Trophoblast cell (in vitro differentiated cells and primary cell): ENCODE data around the gene MIB1.
A peak's percentile ranks its signal among the peaks of the same experiment; 100 is the strongest.

ENCODE experiments used
- DNase-seq, 2 donors: peaks; one replicate each; pipeline ENCODE4 v3.0.0-alpha.2; 2016
- H2AFZ ChIP-seq: 2 replicates; pipeline ENCODE4 v1.6.1; 2013; ENCODE audit warnings: low read length, moderate library complexity, mild to moderate bottlenecking; ENCODE audit not compliant: insufficient read depth, poor library complexity
- H2AK5ac ChIP-seq: 2 replicates; pipeline ENCODE4 v1.6.1; 2013; ENCODE audit warnings: mild to moderate bottlenecking, low read length
- H2BK120ac ChIP-seq: 2 replicates; pipeline ENCODE4 v1.6.1; 2013; ENCODE audit warnings: low read length, mild to moderate bottlenecking, moderate library complexity; ENCODE audit not compliant: insufficient read depth, poor library complexity
- H2BK12ac ChIP-seq: 2 replicates; pipeline ENCODE4 v1.6.1; 2013; ENCODE audit warnings: mild to moderate bottlenecking, low read length, moderate library complexity
- H2BK5ac ChIP-seq: 2 replicates; pipeline ENCODE4 v1.6.1; 2013; ENCODE audit warnings: low read length, low read depth, moderate library complexity, mild to moderate bottlenecking; ENCODE audit not compliant: poor library complexity
- H3K14ac ChIP-seq: 2 replicates; pipeline ENCODE4 v1.6.1; 2013; ENCODE audit warnings: mild to moderate bottlenecking, low read length
- H3K18ac ChIP-seq: 2 replicates; pipeline ENCODE4 v1.6.1; 2013; ENCODE audit warnings: mild to moderate bottlenecking, low read length
- H3K23ac ChIP-seq: 2 replicates; pipeline ENCODE4 v1.6.1; 2013; ENCODE audit warnings: low read length
- H3K27ac ChIP-seq: 2 replicates; pipeline ENCODE4 v1.5.1; 2013; ENCODE audit warnings: low read depth, mild to moderate bottlenecking, inconsistent platforms, low read length, moderate library complexity
- H3K27me3 ChIP-seq: 2 replicates; pipeline ENCODE4 v1.6.1; 2013; ENCODE audit warnings: inconsistent platforms, mild to moderate bottlenecking, low read length, moderate library complexity; ENCODE audit not compliant: insufficient read depth
- H3K36me3 ChIP-seq, 2 experiments: 1 replicate in 1 of 2; 2 replicates in 1 of 2; pipeline ENCODE4 v1.6.1; 2013; ENCODE audit warnings: low read length in 2 of 2, mild to moderate bottlenecking in 2 of 2, moderate library complexity in 1 of 2; ENCODE audit not compliant: insufficient read depth in 2 of 2, control insufficient read depth in 1 of 2
- H3K4ac ChIP-seq: 2 replicates; pipeline ENCODE4 v1.6.1; 2013; ENCODE audit warnings: low read depth, mild to moderate bottlenecking, low read length, moderate library complexity
- H3K4me1 ChIP-seq, 2 experiments: 1 replicate in 1 of 2; 2 replicates in 1 of 2; pipeline ENCODE4 v1.6.1; 2013; ENCODE audit warnings: low read length in 2 of 2, mild to moderate bottlenecking in 2 of 2, moderate library complexity in 1 of 2; ENCODE audit not compliant: insufficient read depth in 2 of 2, control insufficient read depth in 1 of 2
- H3K4me2 ChIP-seq: 2 replicates; pipeline ENCODE4 v1.6.1; 2013; ENCODE audit warnings: inconsistent platforms, mild to moderate bottlenecking, low read length, moderate library complexity
- H3K4me3 ChIP-seq: 2 replicates; pipeline ENCODE4 v1.5.1; 2013; ENCODE audit warnings: mild to moderate bottlenecking, low read depth, low read length, inconsistent platforms
- H3K79me1 ChIP-seq: one replicate; pipeline ENCODE4 v1.6.1; 2013; ENCODE audit warnings: low read length
- H3K79me2 ChIP-seq: 2 replicates; pipeline ENCODE4 v1.6.1; 2013; ENCODE audit warnings: low read length, mild to moderate bottlenecking; ENCODE audit not compliant: control insufficient read depth, insufficient read depth, poor library complexity
- H3K9ac ChIP-seq: 2 replicates; pipeline ENCODE4 v1.6.1; 2013; ENCODE audit warnings: mild to moderate bottlenecking, low read length
- H3K9me3 ChIP-seq: 2 replicates; pipeline ENCODE4 v1.6.1; 2013; ENCODE audit warnings: low read depth, mild to moderate bottlenecking, control low read depth, inconsistent platforms, low read length; ENCODE audit not compliant: insufficient read depth
- H4K12ac ChIP-seq: 2 replicates; pipeline ENCODE4 v1.6.1; 2013; ENCODE audit warnings: low read depth, mild to moderate bottlenecking, low read length, moderate library complexity
- H4K8ac ChIP-seq: 2 replicates; pipeline ENCODE4 v1.6.1; 2013; ENCODE audit warnings: low read depth, mild to moderate bottlenecking, low read length, moderate library complexity
- H4K91ac ChIP-seq: one replicate; pipeline ENCODE4 v1.6.1; 2013; ENCODE audit warnings: low read depth, mild to moderate bottlenecking, low read length, moderate library complexity
- WGBS: extraction: QIAGEN DNeasy Blood & Tissue Kit; methylation state at CpG from one replicate; pipeline ENCODE4 v1.1.7; 2013; ENCODE audit warnings: missing lambda C conversion rate; ENCODE audit not compliant: insufficient read length, insufficient coverage; ENCODE audit errors: extremely low coverage; 5-methylcytosine and 5-hydroxymethylcytosine counted together

Gene MIB1

DNA sequence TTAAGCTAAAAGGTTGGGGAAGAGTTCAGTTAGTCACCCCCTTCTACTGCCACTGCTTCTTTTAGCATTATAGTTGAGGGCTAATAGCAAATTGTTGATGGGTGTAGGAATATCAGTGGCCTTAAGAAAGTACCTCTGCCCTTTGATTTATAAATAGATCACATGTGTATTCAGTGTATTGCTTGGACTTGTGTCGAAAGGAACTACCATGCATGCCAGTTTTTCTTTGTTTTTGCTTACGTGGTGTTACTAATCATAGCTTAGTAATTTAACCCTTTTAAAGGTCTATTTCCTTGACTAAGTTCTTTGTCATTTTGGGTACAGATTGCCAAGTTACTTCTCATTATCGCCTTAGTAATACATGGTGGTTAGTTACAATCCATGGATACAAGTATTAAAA is 85.6 kb downstream of the MIB1 start:
- no peaks in the 10 kb centered on the region for H3K9me3 ChIP-seq
- DNase-seq, result no peak
- no peak overlapping the region for H3K9ac ChIP-seq

DNA sequence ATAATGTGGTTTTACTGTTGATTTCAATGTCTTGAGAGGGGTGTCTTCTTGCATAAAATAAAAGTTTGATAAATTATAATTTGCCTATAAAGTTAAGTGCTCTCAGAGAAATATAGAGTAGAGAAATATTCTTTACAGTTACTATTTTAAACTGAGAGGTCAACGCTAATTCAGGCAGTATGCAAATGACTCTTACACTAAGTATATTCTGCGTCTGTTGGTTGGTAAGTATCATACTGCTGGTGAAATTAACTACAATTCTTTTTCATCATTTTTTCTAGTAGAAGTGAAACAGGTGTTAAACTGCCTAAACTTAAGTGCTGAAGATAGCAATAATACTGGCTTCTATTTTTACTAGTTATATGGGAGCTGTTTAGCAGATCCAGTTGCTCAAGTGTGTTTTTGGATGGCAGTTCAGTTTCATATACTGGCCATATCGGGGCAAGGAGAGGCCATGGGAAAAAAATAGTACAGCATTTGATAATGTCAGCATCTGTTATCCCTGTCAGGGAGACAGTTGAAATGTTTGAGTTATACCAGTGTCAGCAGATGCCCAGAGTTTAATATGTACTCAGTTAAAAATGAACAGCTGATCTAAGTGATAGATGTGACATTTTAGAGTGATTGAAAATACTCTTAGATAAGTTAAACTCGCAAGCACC is 86.2 kb downstream of the MIB1 start:
- Histone ChIP-seq H4K91ac (no peak overlapping the region), H2AK5ac (no peak overlapping the region), H2BK12ac (no peak overlapping the region), H2BK5ac (no peak overlapping the region), H3K9me3 (no peaks in the 10 kb centered on the region), H3K79me2 (no peaks in the 10 kb centered on the region), H3K27ac (no peak overlapping the region), H3K14ac (no peak overlapping the region), H4K8ac (no peak overlapping the region), H3K4me2 (no peak overlapping the region), H2BK120ac (no peak overlapping the region), H3K18ac (no peak overlapping the region), H3K27me3 (no peaks in the 10 kb centered on the region), H3K23ac (no peak overlapping the region), H2AFZ (no peak overlapping the region), H3K4me1 (peaks cover 0 to 2% of the 10 kb centered on the region in 2 experiments), H3K9ac (no peak overlapping the region), H3K4ac (no peak overlapping the region), H3K4me3 (no peak overlapping the region), H4K12ac (no peak overlapping the region), H3K36me3 (no peaks in the 10 kb centered on the region), H3K79me1 (no peaks in the 10 kb centered on the region)
- WGBS, result no CpG with 5 or more reads among the region's 4 CpGs
- DNase-seq, result no peak

More for the DNA sequence above, 85.6 kb downstream of the MIB1 start:
- Histone ChIP-seq H4K91ac (no peak overlapping the region), H4K12ac (no peak overlapping the region), H2AFZ (no peak overlapping the region), H3K79me1 (no peaks in the 10 kb centered on the region), H2BK5ac (no peak overlapping the region), H3K79me2 (no peaks in the 10 kb centered on the region), H2AK5ac (no peak overlapping the region), H3K4ac (no peak overlapping the region), H3K27ac (no peak overlapping the region), H3K14ac (no peak overlapping the region), H3K4me1 (no peaks in the 10 kb centered on the region), H3K36me3 (no peaks in the 10 kb centered on the region), H3K18ac (no peak overlapping the region), H2BK12ac (no peak overlapping the region), H3K23ac (no peak overlapping the region), H3K4me2 (no peak overlapping the region), H3K27me3 (no peaks in the 10 kb centered on the region), H2BK120ac (no peak overlapping the region), H4K8ac (no peak overlapping the region), H3K4me3 (no peak overlapping the region)
- no CpG with 5 or more reads among the region's 3 CpGs for WGBS

- no peak overlapping the region for H3K18ac ChIP-seq
- no peak overlapping the region for H3K14ac ChIP-seq
- H3K23ac ChIP-seq, result no peak overlapping the region
- H3K4ac ChIP-seq, result no peak overlapping the region
- peaks cover 0 to 2% of the 10 kb centered on the region in 2 experiments for H3K4me1 ChIP-seq
- no peak overlapping the region for H2BK5ac ChIP-seq
- no peak overlapping the region for H4K91ac ChIP-seq
- no peak overlapping the region for H3K9ac ChIP-seq
- H3K4me3 ChIP-seq, result no peak overlapping the region
- no peak overlapping the region for H3K27ac ChIP-seq
- no peaks in the 10 kb centered on the region for H3K79me2 ChIP-seq
- H4K8ac ChIP-seq, result no peak overlapping the region
- no peak overlapping the region for H2BK12ac ChIP-seq
- no peak overlapping the region for H3K4me2 ChIP-seq
- H3K79me1 ChIP-seq, result no peaks in the 10 kb centered on the region
- no peak overlapping the region for H2AFZ ChIP-seq
- H4K12ac ChIP-seq, result no peak overlapping the region
- no CpG with 5 or more reads among the region's 3 CpGs for WGBS
- H3K9me3 ChIP-seq, result no peaks in the 10 kb centered on the region
- H2BK120ac ChIP-seq, result no peak overlapping the region
- no peak for DNase-seq
- no peaks in the 10 kb centered on the region for H3K36me3 ChIP-seq
- H3K27me3 ChIP-seq, result no peaks in the 10 kb centered on the region
- no peak overlapping the region for H2AK5ac ChIP-seq
Observed at GRCh38 chr18:21830532-21830931, 89.9 kb downstream of the MIB1 start.

DNA sequence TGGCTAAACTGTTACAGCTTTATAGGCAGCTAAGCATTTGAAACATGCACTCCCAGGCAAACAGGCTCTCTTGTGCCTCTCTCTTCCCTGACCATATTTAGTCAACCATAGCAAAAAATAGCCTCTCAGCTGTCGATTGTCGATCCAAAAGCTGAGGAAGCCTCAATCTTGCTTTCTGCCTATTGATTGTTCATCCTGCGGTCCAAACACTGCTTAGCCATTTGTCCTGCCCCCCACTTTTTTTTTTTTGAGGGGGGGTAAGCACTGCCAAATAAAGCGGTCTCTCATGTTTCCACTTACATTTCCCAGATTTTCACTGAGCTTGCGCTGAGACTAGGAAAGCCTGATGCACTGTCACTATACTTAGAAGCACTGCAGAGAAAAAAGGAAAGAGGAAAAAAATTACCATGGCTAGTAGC is 90.8 kb downstream of the MIB1 start:
- H2BK12ac ChIP-seq, result no peak overlapping the region
- H3K9me3 ChIP-seq, result no peaks in the 10 kb centered on the region
- H3K14ac ChIP-seq, result no peak overlapping the region
- no peak overlapping the region for H3K4me3 ChIP-seq
- no peak overlapping the region for H4K8ac ChIP-seq
- no peak overlapping the region for H4K12ac ChIP-seq
- no peak overlapping the region for H3K18ac ChIP-seq
- no peak overlapping the region for H3K4ac ChIP-seq
- WGBS, result no CpG with 5 or more reads among the region's 5 CpGs
- DNase-seq, result no peak
- no peak overlapping the region for H2BK120ac ChIP-seq
- H2AFZ ChIP-seq, result no peak overlapping the region
- no peak overlapping the region for H2AK5ac ChIP-seq
- no peak overlapping the region for H3K27ac ChIP-seq
- H3K79me2 ChIP-seq, result no peaks in the 10 kb centered on the region
- H3K9ac ChIP-seq, result no peak overlapping the region
- H3K79me1 ChIP-seq, result no peaks in the 10 kb centered on the region
- H3K4me1 ChIP-seq, result peaks cover 0 to 2% of the 10 kb centered on the region in 2 experiments
- no peaks in the 10 kb centered on the region for H3K36me3 ChIP-seq
- no peak overlapping the region for H4K91ac ChIP-seq
- no peaks in the 10 kb centered on the region for H3K27me3 ChIP-seq
- peak overlapping the region; percentile 19 for H3K4me2 ChIP-seq
- H2BK5ac ChIP-seq, result no peak overlapping the region
- H3K23ac ChIP-seq, result no peak overlapping the region
